ENCODE data around the gene TPST1.
"Not testable (repeated sequence)": the region's sequence is repeated elsewhere in the genome, so short reads cannot be mapped to it uniquely, and the experiment has no call there.

Gene TPST1

GRCh38 chr7:66353547-66353946 is 148.4 kb downstream of the TPST1 start:
- H3K4me3 ChIP-seq (replicated peaks in 1 of 2; ENCODE audit: low read depth in 2 of 2, low read length in 2 of 2) = no peak overlapping the region
- peak; percentile 37 to 84 for DNase-seq (ENCODE audit: low read depth in 2 of 2)
- no peak for TF ChIP-seq CTCF (IDR thresholded peaks at IDR 0.05; ENCODE audit: low read depth, low read length)

- no peak overlapping the region for H3K4me3 ChIP-seq (replicated peaks in 1 of 2; ENCODE audit: low read depth in 2 of 2, low read length in 2 of 2)
- no peak for TF ChIP-seq CTCF (IDR thresholded peaks at IDR 0.05; ENCODE audit: low read depth, low read length)
- peak in 1 of 2 donors; percentile 25 for DNase-seq (ENCODE audit: low read depth in 2 of 2)
These were observed 150.6 kb downstream of the TPST1 start for GRCh38 chr7:66355756-66356155.

GRCh38 chr7:66356277-66356721 is 151.2 kb downstream of the TPST1 start:
- no peak overlapping the region for H3K4me3 ChIP-seq (replicated peaks in 1 of 2; ENCODE audit: low read depth in 2 of 2, low read length in 2 of 2)
- peak in 1 of 2 donors; percentile 52 for DNase-seq (ENCODE audit: low read depth in 2 of 2)
- no peak for TF ChIP-seq CTCF (IDR thresholded peaks at IDR 0.05; ENCODE audit: low read depth, low read length)

GRCh38 chr7:66357087-66357486 is 152.0 kb downstream of the TPST1 start:
- no peak for DNase-seq (ENCODE audit: low read depth in 2 of 2)
- no peak for TF ChIP-seq CTCF (IDR thresholded peaks at IDR 0.05; ENCODE audit: low read depth, low read length)
- no peak overlapping the region for H3K4me3 ChIP-seq (replicated peaks in 1 of 2; ENCODE audit: low read depth in 2 of 2, low read length in 2 of 2)

GRCh38 chr7:66359656-66360211 is 154.6 kb downstream of the TPST1 start:
- TF ChIP-seq CTCF (IDR thresholded peaks at IDR 0.05; ENCODE audit: low read depth, low read length) = no peak
- no peak overlapping the region for H3K4me3 ChIP-seq (replicated peaks in 1 of 2; ENCODE audit: low read depth in 2 of 2, low read length in 2 of 2)
- peak in 1 of 2 donors; percentile 13 for DNase-seq (ENCODE audit: low read depth in 2 of 2)

- TF ChIP-seq CTCF (IDR thresholded peaks at IDR 0.05; ENCODE audit: low read depth, low read length) = no peak
- no peak for DNase-seq (ENCODE audit: low read depth in 2 of 2)
- H3K4me3 ChIP-seq (replicated peaks in 1 of 2; ENCODE audit: low read depth in 2 of 2, low read length in 2 of 2) = no peak overlapping the region
These were observed 157.0 kb downstream of the TPST1 start for GRCh38 chr7:66362136-66362535.

GRCh38 chr7:66363635-66364034 is 158.5 kb downstream of the TPST1 start:
- no peak for DNase-seq (ENCODE audit: low read depth in 2 of 2)
- H3K4me3 ChIP-seq (replicated peaks in 1 of 2; ENCODE audit: low read depth in 2 of 2, low read length in 2 of 2) = no peak overlapping the region
- no peak for TF ChIP-seq CTCF (IDR thresholded peaks at IDR 0.05; ENCODE audit: low read depth, low read length)

- not testable (repeated sequence) for H3K4me3 ChIP-seq (replicated peaks in 1 of 2; ENCODE audit: low read depth in 2 of 2, low read length in 2 of 2); DNase-seq (ENCODE audit: low read depth in 2 of 2)
These were observed 159.9 kb downstream of the TPST1 start for GRCh38 chr7:66365031-66365430.
